ENCODE results near the gene MANF. TPM values are rescaled to one million over a fixed set of nuclear protein-coding genes. Genes with fewer than 3 reads are reported as not detected.

Gene MANF
- total and polyA plus RNA-seq, 7 donors, result 12.2 to 138 (median 21.0) TPM

GRCh38 chr3:51353131-51353530 lies 32.0 kb upstream of the MANF start:
- no peaks in the 10 kb centered on the region for H3K4me1 ChIP-seq
- no peak overlapping the region for H3K4me3 ChIP-seq
- TF ChIP-seq EP300 (IDR thresholded peaks at IDR 0.05) (no peak), CTCF (IDR thresholded peaks at IDR 0.05) (no peak), POLR2AphosphoS5 (IDR thresholded peaks at IDR 0.05) (no peak), POLR2A (IDR thresholded peaks at IDR 0.05) (no peak)
- intact Hi-C loops (cut with DNase I), result no loop called here
- H3K27ac ChIP-seq, result no peak overlapping the region
- H3K36me3 ChIP-seq, result no peaks in the 10 kb centered on the region
- no peaks in the 10 kb centered on the region for H3K27me3 ChIP-seq
- peak; percentile 29 for DNase-seq
- WGBS, 2 donors, result 89 to 93% methylated on average over 4 of the region's 4 CpGs
- no peaks in the 10 kb centered on the region for H3K9me3 ChIP-seq

GRCh38 chr3:51353691-51354090 lies 31.4 kb upstream of the MANF start:
- intact Hi-C loops (cut with DNase I), result no loop called here
- H3K4me1 ChIP-seq, result no peaks in the 10 kb centered on the region
- no peak overlapping the region for H3K4me3 ChIP-seq
- no peaks in the 10 kb centered on the region for H3K9me3 ChIP-seq
- no peaks in the 10 kb centered on the region for H3K36me3 ChIP-seq
- H3K27me3 ChIP-seq, result no peaks in the 10 kb centered on the region
- peak; percentile 18 for DNase-seq
- H3K27ac ChIP-seq, result no peak overlapping the region
- TF ChIP-seq POLR2A (IDR thresholded peaks at IDR 0.05), result no peak
- no peak for TF ChIP-seq EP300 (IDR thresholded peaks at IDR 0.05)
- TF ChIP-seq POLR2AphosphoS5 (IDR thresholded peaks at IDR 0.05), result no peak
- TF ChIP-seq CTCF (IDR thresholded peaks at IDR 0.05), result no peak
- 62 to 77% methylated on average over 1 of the region's 1 CpG for WGBS, 2 donors

GRCh38 chr3:51354172-51354571 lies 30.9 kb upstream of the MANF start:
- no peak for TF ChIP-seq CTCF (IDR thresholded peaks at IDR 0.05)
- TF ChIP-seq POLR2A (IDR thresholded peaks at IDR 0.05), result no peak
- TF ChIP-seq EP300 (IDR thresholded peaks at IDR 0.05), result no peak
- peak; percentile 6 for DNase-seq
- no peaks in the 10 kb centered on the region for H3K36me3 ChIP-seq
- WGBS, 2 donors, result 85 to 95% methylated on average over 2 of the region's 2 CpGs
- no peak overlapping the region for H3K4me3 ChIP-seq
- no peaks in the 10 kb centered on the region for H3K9me3 ChIP-seq
- no peaks in the 10 kb centered on the region for H3K27me3 ChIP-seq
- H3K27ac ChIP-seq, result no peak overlapping the region
- intact Hi-C loops (cut with DNase I), result no loop called here
- no peaks in the 10 kb centered on the region for H3K4me1 ChIP-seq

GRCh38 chr3:51354731-51355615 lies 30.1 kb upstream of the MANF start:
- no peak overlapping the region for H3K4me3 ChIP-seq
- no peaks in the 10 kb centered on the region for H3K36me3 ChIP-seq
- no peaks in the 10 kb centered on the region for H3K27me3 ChIP-seq
- WGBS, 2 donors, result 91 to 92% methylated on average over 9 of the region's 9 CpGs
- no peak overlapping the region for H3K27ac ChIP-seq
- peak; percentile 15 for DNase-seq
- no peaks in the 10 kb centered on the region for H3K9me3 ChIP-seq
- TF ChIP-seq CTCF (IDR thresholded peaks at IDR 0.05) (no peak), POLR2AphosphoS5 (IDR thresholded peaks at IDR 0.05) (no peak), EP300 (IDR thresholded peaks at IDR 0.05) (no peak), POLR2A (IDR thresholded peaks at IDR 0.05) (no peak)
- intact Hi-C loops (cut with DNase I), result no loop called here
- H3K4me1 ChIP-seq, result no peaks in the 10 kb centered on the region

Measured in sigmoid colon (tissue), 7 donors.